Endothelial cell of umbilical vein (primary cell): ENCODE data around the gene PLAGL1.

ENCODE experiments used
- EZH2 ChIP-seq: IDR thresholded peaks from 2 replicates; pipeline ENCODE4 v1.6.1; 2012; ENCODE audit warnings: borderline replicate concordance, low read depth, mild to moderate bottlenecking, moderate library complexity, low read length, inconsistent platforms; ENCODE audit not compliant: severe bottlenecking
- FOS ChIP-seq: IDR thresholded peaks from 2 replicates; pipeline ENCODE4 v1.6.1; 2011; ENCODE audit warnings: mild to moderate bottlenecking, low read length, moderate library complexity, borderline replicate concordance; ENCODE audit not compliant: insufficient read depth
- JUN ChIP-seq: IDR thresholded peaks from 2 replicates; pipeline ENCODE4 v1.6.1; 2011; ENCODE audit warnings: borderline replicate concordance, low read depth; ENCODE audit not compliant: insufficient read length, insufficient read depth
- MYC ChIP-seq: IDR thresholded peaks from one replicate; pipeline ENCODE4 v1.6.1; 2011; ENCODE audit warnings: mild to moderate bottlenecking, low read depth, low read length
- POLR2A ChIP-seq: IDR thresholded peaks from 2 replicates; pipeline ENCODE4 v1.6.1; 2012; ENCODE audit warnings: low read depth, mild to moderate bottlenecking, control low read depth, low read length
- POLR2AphosphoS5 ChIP-seq: IDR thresholded peaks from 2 replicates; pipeline ENCODE4 v1.6.1; 2012; ENCODE audit warnings: low read depth, mild to moderate bottlenecking, control low read depth, low read length, moderate library complexity; ENCODE audit not compliant: insufficient read depth
- TF ChIP-seq, protein P1 (sequence below), 2 donors: IDR thresholded peaks; 1 replicate in 1 of 2; 2 replicates in 1 of 2; pipeline ENCODE4 v1.5.1; 2011; ENCODE audit warnings: low read length in 2 of 2, mild to moderate bottlenecking in 2 of 2, moderate library complexity in 2 of 2, control low read depth in 1 of 2, inconsistent platforms in 1 of 2, low read depth in 1 of 2; ENCODE audit not compliant: insufficient read depth in 1 of 2; ENCODE audit errors: extremely low read depth in 1 of 2
- TF ChIP-seq, protein P2 (sequence below): IDR thresholded peaks from 2 replicates; pipeline ENCODE4 v1.6.1; 2011; ENCODE audit not compliant: insufficient read depth, insufficient read length

GRCh38 chr6:143957679-143958274 is 50.3 kb downstream of the PLAGL1 start:
- TF ChIP-seq EZH2: no peak
- TF ChIP-seq, protein P1, sequence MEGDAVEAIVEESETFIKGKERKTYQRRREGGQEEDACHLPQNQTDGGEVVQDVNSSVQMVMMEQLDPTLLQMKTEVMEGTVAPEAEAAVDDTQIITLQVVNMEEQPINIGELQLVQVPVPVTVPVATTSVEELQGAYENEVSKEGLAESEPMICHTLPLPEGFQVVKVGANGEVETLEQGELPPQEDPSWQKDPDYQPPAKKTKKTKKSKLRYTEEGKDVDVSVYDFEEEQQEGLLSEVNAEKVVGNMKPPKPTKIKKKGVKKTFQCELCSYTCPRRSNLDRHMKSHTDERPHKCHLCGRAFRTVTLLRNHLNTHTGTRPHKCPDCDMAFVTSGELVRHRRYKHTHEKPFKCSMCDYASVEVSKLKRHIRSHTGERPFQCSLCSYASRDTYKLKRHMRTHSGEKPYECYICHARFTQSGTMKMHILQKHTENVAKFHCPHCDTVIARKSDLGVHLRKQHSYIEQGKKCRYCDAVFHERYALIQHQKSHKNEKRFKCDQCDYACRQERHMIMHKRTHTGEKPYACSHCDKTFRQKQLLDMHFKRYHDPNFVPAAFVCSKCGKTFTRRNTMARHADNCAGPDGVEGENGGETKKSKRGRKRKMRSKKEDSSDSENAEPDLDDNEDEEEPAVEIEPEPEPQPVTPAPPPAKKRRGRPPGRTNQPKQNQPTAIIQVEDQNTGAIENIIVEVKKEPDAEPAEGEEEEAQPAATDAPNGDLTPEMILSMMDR (IDR thresholded peaks at IDR 0.05; ENCODE audit: extremely low read depth in 1 of 2, insufficient read depth in 1 of 2, low read depth in 1 of 2, low read length in 2 of 2): no peak
- TF ChIP-seq, protein P2, sequence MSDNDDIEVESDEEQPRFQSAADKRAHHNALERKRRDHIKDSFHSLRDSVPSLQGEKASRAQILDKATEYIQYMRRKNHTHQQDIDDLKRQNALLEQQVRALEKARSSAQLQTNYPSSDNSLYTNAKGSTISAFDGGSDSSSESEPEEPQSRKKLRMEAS: no peak
- no peak for TF ChIP-seq POLR2A
- no peak for TF ChIP-seq JUN
- no peak for TF ChIP-seq POLR2AphosphoS5
- TF ChIP-seq MYC: no peak
- no peak for TF ChIP-seq FOS
